Activated B cell treated with CpG ODN at 0.5 μM for 24 hours (primary cell): ENCODE measurements around the gene CNKSR2. TPM values are rescaled to one million over a fixed set of nuclear protein-coding genes. Genes with fewer than 3 reads are reported as not detected.

Experiments
- ATAC-seq: fragments of 200-7000 bp; cut with Tn5 transposase; one replicate; pipeline ENCODE4 v1.10.0; 2021; ENCODE audit warnings: low read depth, mild to moderate bottlenecking, moderate library complexity
- CTCF ChIA-PET: fragments of 350-600 bp; sonication (Branson Sonifier 250); formaldehyde crosslinking; loops from one replicate; lab custom pipeline; 2021; ENCODE audit warnings: antibody characterized with exemption; lab: Charles Lee
- POLR2A ChIA-PET: fragments of 350-600 bp; sonication (Branson Sonifier 250); formaldehyde crosslinking; loops from one replicate; lab custom pipeline; 2021; ENCODE audit warnings: antibody characterized with exemption; lab: Charles Lee
- DNase-seq: peaks from one replicate; pipeline ENCODE4 v3.0.0; 2022
- H3K27ac Mint-ChIP-seq: one replicate; pipeline ENCODE4 v1.8.0; 2020; ENCODE audit warnings: mixed read lengths
- H3K27me3 Mint-ChIP-seq: one replicate; pipeline ENCODE4 v1.8.0; 2021; ENCODE audit warnings: mixed read lengths
- H3K36me3 Mint-ChIP-seq: one replicate; pipeline ENCODE4 v1.8.0; 2021; ENCODE audit warnings: low read depth, mixed read lengths
- H3K4me1 Mint-ChIP-seq: one replicate; pipeline ENCODE4 v1.8.0; 2021; ENCODE audit warnings: mixed read lengths
- H3K4me3 Mint-ChIP-seq: one replicate; pipeline ENCODE4 v1.8.0; 2020; ENCODE audit warnings: mild to moderate bottlenecking, mixed read lengths
- H3K9me3 Mint-ChIP-seq: one replicate; pipeline ENCODE4 v1.8.0; 2020; ENCODE audit warnings: mixed read lengths
- CTCF ChIP-seq: fragments of 200-600 bp; IDR thresholded peaks from one replicate; pipeline ENCODE4 v1.8.0; 2022; ENCODE audit warnings: antibody characterized with exemption, mild to moderate bottlenecking
- intact Hi-C: fragments of 100-400 bp; cut with micrococcal nuclease; formaldehyde crosslinking; loops from one replicate; pipeline ENCODE4 v1.15.1; 2024
- total RNA-seq: library from RNA; stranded (reverse); gene quantifications from 2 replicates; pipeline ENCODE4 v1.2.3, GENCODE V29; 2022

Gene CNKSR2
- total RNA-seq, 1 donor from 2014 or later = 15.6 TPM

- CTCF ChIA-PET = no interaction called here
- H3K27ac Mint-ChIP-seq = no peak within 1 kb of the TSS
- POLR2A ChIA-PET = no interaction called here
- no peaks in the 10 kb centered on the region for H3K36me3 Mint-ChIP-seq
- H3K9me3 Mint-ChIP-seq = no peaks in the 10 kb centered on the region
- DNase-seq = peak; percentile 14
- intact Hi-C loops = no loop called here
- peaks cover 10% of the 10 kb centered on the region for H3K27me3 Mint-ChIP-seq
- H3K4me1 Mint-ChIP-seq = peaks cover 10% of the 10 kb centered on the region
- no peak for TF ChIP-seq CTCF
- peak within 1 kb of the TSS; percentile 70 for H3K4me3 Mint-ChIP-seq
- no peak for ATAC-seq
Measured at GRCh38 chrX:21658152-21658737, 284.0 kb downstream of the CNKSR2 start, which contains the start of gene KLHL34. Gene KLHL34, minus strand, starts transcription at chrX:21658330. Its CDS starts 542 bp downstream, at chrX:21657788.

GRCh38 chrX:21658746-21659145 is 284.5 kb downstream of the CNKSR2 start:
- H3K36me3 Mint-ChIP-seq = no peaks in the 10 kb centered on the region
- ChIA-PET POLR2A (no interaction called here), CTCF (no interaction called here)
- intact Hi-C loops = no loop called here
- peaks cover 10% of the 10 kb centered on the region for H3K4me1 Mint-ChIP-seq
- peaks cover 10% of the 10 kb centered on the region for H3K27me3 Mint-ChIP-seq
- H3K4me3 Mint-ChIP-seq = peak overlapping the region; percentile 46
- ATAC-seq (no peak), DNase-seq (no peak)
- no peak overlapping the region for H3K27ac Mint-ChIP-seq
- H3K9me3 Mint-ChIP-seq = no peaks in the 10 kb centered on the region
- TF ChIP-seq CTCF = no peak

GRCh38 chrX:21659320-21659719 is 285.1 kb downstream of the CNKSR2 start:
- no peak for TF ChIP-seq CTCF
- CTCF ChIA-PET = no interaction called here
- Mint-ChIP-seq H3K27ac (no peak overlapping the region), H3K4me1 (peaks cover 10% of the 10 kb centered on the region), H3K36me3 (no peaks in the 10 kb centered on the region), H3K4me3 (peak overlapping the region; percentile 44), H3K27me3 (peaks cover 10% of the 10 kb centered on the region), H3K9me3 (no peaks in the 10 kb centered on the region)
- ATAC-seq = no peak
- DNase-seq = no peak
- intact Hi-C loops = no loop called here
- POLR2A ChIA-PET = no interaction called here

- H3K36me3 Mint-ChIP-seq = no peaks in the 10 kb centered on the region
- POLR2A ChIA-PET = no interaction called here
- no peak for TF ChIP-seq CTCF
- intact Hi-C loops = no loop called here
- H3K27me3 Mint-ChIP-seq = peaks cover 10% of the 10 kb centered on the region
- ATAC-seq (no peak), DNase-seq (no peak)
- no peak overlapping the region for H3K27ac Mint-ChIP-seq
- peaks cover 10% of the 10 kb centered on the region for H3K4me1 Mint-ChIP-seq
- CTCF ChIA-PET = no interaction called here
- no peaks in the 10 kb centered on the region for H3K9me3 Mint-ChIP-seq
- H3K4me3 Mint-ChIP-seq = no peak overlapping the region
Measured at GRCh38 chrX:21660156-21660555, 285.9 kb downstream of the CNKSR2 start.

- CTCF ChIA-PET = no interaction called here
- Mint-ChIP-seq H3K4me3 (no peak overlapping the region), H3K36me3 (no peaks in the 10 kb centered on the region), H3K27ac (no peak overlapping the region), H3K27me3 (peaks cover 12% of the 10 kb centered on the region), H3K4me1 (peaks cover 5% of the 10 kb centered on the region), H3K9me3 (no peaks in the 10 kb centered on the region)
- intact Hi-C loops = no loop called here
- POLR2A ChIA-PET = no interaction called here
- no peak for DNase-seq
- no peak for TF ChIP-seq CTCF
- no peak for ATAC-seq
Measured at GRCh38 chrX:21661316-21661715, 287.1 kb downstream of the CNKSR2 start.
